C4-2B (cell line): ENCODE data around the gene CCNL2.

Experiments used
- CTCF ChIP-seq: fragments of 450-650 bp; conservative IDR thresholded peaks from 2 replicates; pipeline ENCODE4 v1.5.1; 2017; ENCODE audit warnings: mild to moderate bottlenecking
- ZFX ChIP-seq: fragments of 450-650 bp; IDR thresholded peaks from 2 replicates; pipeline ENCODE4 v1.6.1; 2017

GRCh38 chr1:1394116-1394515 lies 5.0 kb downstream of the CCNL2 start:
- no peak for TF ChIP-seq CTCF
- no peak for TF ChIP-seq ZFX
